Naive thymus-derived CD4-positive, alpha-beta T cell (primary cell): ENCODE results near the gene TBX4. TPM values are rescaled to one million over a fixed set of nuclear protein-coding genes. Genes with fewer than 3 reads are reported as not detected.

Experiments used
- ATAC-seq: fragments of 150-1000 bp; cut with Tn5 transposase; 2 replicates; pipeline ENCODE4 v1.10.0; 2021; ENCODE audit warnings: mild to moderate bottlenecking, moderate library complexity
- CTCF ChIA-PET: fragments of 350-600 bp; sonication (Branson Sonifier 250); formaldehyde crosslinking; loops from one replicate; lab custom pipeline; 2021; ENCODE audit warnings: antibody characterized with exemption; lab: Charles Lee
- POLR2A ChIA-PET: fragments of 350-600 bp; sonication (Branson Sonifier 250); formaldehyde crosslinking; loops from one replicate; lab custom pipeline; 2021; ENCODE audit warnings: antibody characterized with exemption, inconsistent platforms; lab: Charles Lee
- DNase-seq, 9 donors: peaks; one replicate each; pipeline versions ENCODE4 v3.0.0 to v3.0.0-alpha.2; 2020 to 2022; ENCODE audit warnings: mixed read lengths in 1 of 9
- H3K27ac ChIP-seq: one replicate; pipeline ENCODE4 v1.7.0; 2013; ENCODE audit warnings: mild to moderate bottlenecking, low read depth, low read length, moderate library complexity
- H3K27me3 ChIP-seq, 2 donors: one replicate each; pipeline ENCODE4 v1.7.0; 2013; ENCODE audit warnings: low read length in 2 of 2, mild to moderate bottlenecking in 2 of 2, moderate library complexity in 2 of 2; ENCODE audit not compliant: control insufficient read depth in 2 of 2, insufficient read depth in 2 of 2
- H3K36me3 ChIP-seq, 3 experiments: 1 replicate in 2 of 3; 2 replicates in 1 of 3; pipeline ENCODE4 v1.7.0; 2013; ENCODE audit warnings: low read length in 3 of 3, mild to moderate bottlenecking in 3 of 3, moderate library complexity in 1 of 3; ENCODE audit not compliant: insufficient read depth in 3 of 3, control insufficient read depth in 2 of 3
- H3K4me1 ChIP-seq, 2 donors: one replicate each; pipeline ENCODE4 v1.7.0; 2013; ENCODE audit warnings: low read length in 2 of 2, mild to moderate bottlenecking in 2 of 2, moderate library complexity in 1 of 2; ENCODE audit not compliant: control insufficient read depth in 2 of 2, insufficient read depth in 2 of 2
- H3K4me3 ChIP-seq: 2 replicates; pipeline ENCODE4 v1.7.0; 2013; ENCODE audit warnings: mild to moderate bottlenecking, low read length
- H3K9me3 ChIP-seq, 3 experiments: 1 replicate in 2 of 3; 2 replicates in 1 of 3; pipeline ENCODE4 v1.7.0; 2013; ENCODE audit warnings: low read length in 3 of 3; ENCODE audit not compliant: control insufficient read depth in 2 of 3
- H3K27ac Mint-ChIP-seq, 9 donors: one replicate each; pipeline ENCODE4 v1.8.0; 2020 to 2022; ENCODE audit warnings: mixed read lengths in 9 of 9, mild to moderate bottlenecking in 8 of 9, moderate library complexity in 5 of 9, inconsistent platforms in 2 of 9
- H3K27me3 Mint-ChIP-seq, 5 donors: one replicate each; pipeline ENCODE4 v1.8.0; 2021 to 2022; ENCODE audit warnings: mixed read lengths in 5 of 5, mild to moderate bottlenecking in 1 of 5
- H3K36me3 Mint-ChIP-seq, 5 donors: one replicate each; pipeline ENCODE4 v1.8.0; 2020 to 2022; ENCODE audit warnings: mixed read lengths in 5 of 5, mild to moderate bottlenecking in 3 of 5, inconsistent platforms in 1 of 5
- H3K4me1 Mint-ChIP-seq, 7 donors: one replicate each; pipeline ENCODE4 v1.8.0; 2020 to 2022; ENCODE audit warnings: mixed read lengths in 7 of 7, mild to moderate bottlenecking in 3 of 7, inconsistent platforms in 1 of 7
- H3K4me3 Mint-ChIP-seq, 10 donors: one replicate each; pipeline ENCODE4 v1.8.0; 2020 to 2022; ENCODE audit warnings: mild to moderate bottlenecking in 10 of 10, mixed read lengths in 10 of 10, moderate library complexity in 6 of 10, inconsistent platforms in 2 of 10
- H3K9me3 Mint-ChIP-seq, 11 donors: one replicate each; pipeline ENCODE4 v1.8.0; 2020 to 2022; ENCODE audit warnings: mixed read lengths in 11 of 11, mild to moderate bottlenecking in 4 of 11, inconsistent platforms in 1 of 11, moderate library complexity in 1 of 11
- intact Hi-C, 2 donors: fragments of 100-400 bp; cut with micrococcal nuclease; formaldehyde crosslinking; loops; one replicate each; pipeline ENCODE4 v1.15.1; 2023
- polyA plus RNA-seq, 2 donors: library from polyadenylated mRNA; unstranded; fragments of 300-500 nt; fragmentation: Illumina TruSeq; gene quantifications; one replicate each; pipeline ENCODE4 v1.2.3, GENCODE V29; 2021
- total RNA-seq, 6 experiments: library from RNA in 5 of 6; stranded (reverse) in 5 of 6; gene quantifications; 1 replicate in 5 of 6; 2 replicates in 1 of 6; pipeline ENCODE4 v1.2.3 and lab custom pipeline; 2021 to 2026

Gene TBX4
- total and polyA plus RNA-seq, 7 experiments from 2014 or later = not detected

DNA sequence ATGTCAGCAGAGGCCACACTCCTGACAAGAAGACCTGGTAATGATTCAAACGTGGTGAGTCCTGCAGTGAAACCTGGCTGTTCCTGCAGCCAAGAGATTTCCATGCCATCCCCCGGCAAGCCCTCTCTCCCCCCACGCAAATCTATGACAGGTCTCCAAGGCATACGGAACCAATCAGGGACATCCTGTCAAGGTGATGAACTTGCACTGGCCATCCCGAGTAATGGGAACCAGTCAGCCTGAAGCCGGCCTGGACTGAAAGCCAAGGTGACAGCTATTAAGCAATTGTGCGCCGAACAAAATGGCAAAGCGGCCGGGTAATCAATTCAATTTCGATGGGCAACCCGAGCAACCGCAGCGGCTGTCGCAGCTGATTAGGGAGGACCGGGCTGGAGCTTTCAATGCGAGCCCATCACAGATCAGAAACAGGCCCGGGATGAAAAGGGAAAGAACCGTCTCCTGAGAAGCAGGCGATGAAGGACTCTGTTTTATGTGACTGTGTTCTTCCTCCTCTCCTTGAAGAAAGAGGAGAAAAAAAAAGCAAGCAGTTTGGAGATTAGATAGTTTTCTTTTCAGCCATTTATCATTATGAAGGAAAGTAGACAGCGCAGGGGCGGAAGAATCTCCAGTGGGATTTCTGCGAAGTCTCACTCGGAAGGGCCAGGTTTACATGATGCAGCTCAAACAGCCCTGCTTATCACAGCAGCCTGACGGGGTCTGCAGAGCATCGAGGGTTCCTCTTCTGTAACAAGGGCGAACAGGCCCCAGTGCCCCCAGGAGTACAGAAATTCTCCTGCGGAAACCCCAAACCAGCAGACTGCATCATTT lies 35.2 kb downstream of the TBX4 start:
- ChIA-PET CTCF (no interaction called here), POLR2A (interaction anchor here (0.7 kb wide), 1 partner anchor 751 kb away, joined by 3 read pairs; no protein-coding TSS in a partner anchor)
- no peaks in the 10 kb centered on the region for H3K4me1 Mint-ChIP-seq
- no peaks in the 10 kb centered on the region for H3K27me3 ChIP-seq
- H3K36me3 ChIP-seq = no peaks in the 10 kb centered on the region
- H3K9me3 ChIP-seq = no peaks in the 10 kb centered on the region
- H3K27ac ChIP-seq = no peak overlapping the region
- no peak overlapping the region for H3K4me3 Mint-ChIP-seq
- no peak for ATAC-seq
- no peaks in the 10 kb centered on the region for H3K36me3 Mint-ChIP-seq
- no peak overlapping the region for H3K4me3 ChIP-seq
- H3K27me3 Mint-ChIP-seq = peaks cover 0 to 11% (median 3%) of the 10 kb centered on the region in 5 donors
- H3K4me1 ChIP-seq = no peaks in the 10 kb centered on the region
- no peak for DNase-seq
- no peak overlapping the region for H3K27ac Mint-ChIP-seq
- no peaks in the 10 kb centered on the region for H3K9me3 Mint-ChIP-seq
- intact Hi-C loops = no loop called here

DNA sequence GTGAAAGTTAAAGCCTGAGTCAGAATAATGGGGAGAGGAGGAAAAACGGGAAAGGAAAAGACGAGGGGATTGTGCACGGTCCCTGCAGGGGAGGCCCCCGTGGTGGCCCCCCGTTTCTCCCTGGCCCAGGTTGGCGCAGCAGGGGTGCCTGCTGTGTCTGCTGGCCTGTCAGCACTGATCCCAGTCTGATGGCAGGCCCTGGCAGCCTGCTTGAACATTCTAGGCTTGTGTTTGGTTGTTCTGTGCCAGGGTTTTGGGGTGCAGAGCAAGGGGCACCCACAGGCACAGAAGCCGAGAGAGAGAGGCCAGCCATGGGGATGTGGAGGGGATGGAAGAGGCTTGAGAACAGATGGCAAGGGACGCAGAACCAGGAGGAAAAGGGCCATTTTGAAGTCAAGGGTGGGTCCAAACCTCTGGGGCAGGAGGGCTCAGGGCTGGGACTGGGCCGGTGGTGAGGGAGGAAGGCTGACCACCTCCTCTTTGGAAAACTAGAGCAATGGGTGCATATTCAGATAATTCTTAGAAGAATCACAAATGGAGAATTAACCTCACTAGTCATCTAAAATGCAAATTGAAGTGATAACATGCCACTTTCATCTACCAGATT lies 35.9 kb downstream of the TBX4 start:
- no peaks in the 10 kb centered on the region for H3K4me1 ChIP-seq
- no peaks in the 10 kb centered on the region for H3K4me1 Mint-ChIP-seq
- H3K27me3 ChIP-seq = no peaks in the 10 kb centered on the region
- no peak overlapping the region for H3K27ac Mint-ChIP-seq
- POLR2A ChIA-PET = no interaction called here
- H3K9me3 ChIP-seq = no peaks in the 10 kb centered on the region
- CTCF ChIA-PET = no interaction called here
- H3K27ac ChIP-seq = no peak overlapping the region
- DNase-seq (no peak), ATAC-seq (no peak)
- no peak overlapping the region for H3K4me3 ChIP-seq
- H3K27me3 Mint-ChIP-seq = peaks cover 0 to 11% (median 4%) of the 10 kb centered on the region in 5 donors
- H3K36me3 Mint-ChIP-seq = no peaks in the 10 kb centered on the region
- no peak overlapping the region for H3K4me3 Mint-ChIP-seq
- no peaks in the 10 kb centered on the region for H3K9me3 Mint-ChIP-seq
- intact Hi-C loops = no loop called here
- no peaks in the 10 kb centered on the region for H3K36me3 ChIP-seq

DNA sequence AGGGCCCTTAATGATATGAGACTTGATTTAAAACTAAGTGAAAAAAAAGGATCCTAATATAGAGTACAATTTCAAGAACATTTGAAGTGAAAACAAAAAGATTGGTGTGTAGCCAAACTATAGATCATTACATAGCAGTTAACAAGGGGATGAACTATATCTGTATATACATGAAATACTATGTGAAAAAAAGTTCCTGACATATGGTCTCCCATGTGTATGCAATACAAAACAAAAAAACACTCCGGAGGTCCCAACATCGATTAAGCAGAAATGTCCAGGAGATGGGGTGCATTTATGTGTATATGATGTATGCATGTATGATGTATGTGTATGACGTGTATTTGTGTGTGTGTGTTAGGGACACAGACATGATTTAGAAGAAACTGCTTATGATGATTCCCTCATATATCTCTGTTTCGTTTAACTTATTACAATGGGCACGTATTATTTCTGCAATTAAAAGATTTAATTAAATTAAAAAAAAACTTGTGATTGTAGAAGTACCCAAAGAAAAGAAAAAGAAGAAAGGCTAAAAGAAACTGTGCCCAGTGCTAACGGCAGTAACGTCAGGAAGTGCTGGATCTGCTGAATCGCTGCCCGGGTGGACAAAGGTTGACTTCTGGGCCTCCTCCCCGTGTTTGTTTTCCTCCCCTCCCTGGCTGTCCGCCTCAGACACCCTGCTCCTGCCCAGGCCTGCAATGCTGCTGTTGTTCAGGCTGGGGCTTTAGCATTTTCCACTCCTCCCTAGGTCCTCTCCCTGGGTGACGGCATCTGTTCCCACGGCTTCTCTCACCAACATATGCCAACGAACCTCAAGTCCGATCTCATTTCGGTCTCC lies 36.9 kb downstream of the TBX4 start:
- Mint-ChIP-seq H3K27ac (no peak overlapping the region), H3K4me3 (no peak overlapping the region), H3K36me3 (no peaks in the 10 kb centered on the region), H3K9me3 (no peaks in the 10 kb centered on the region), H3K4me1 (no peaks in the 10 kb centered on the region), H3K27me3 (peaks cover 0 to 11% (median 4%) of the 10 kb centered on the region in 5 donors)
- no peak for DNase-seq
- H3K9me3 ChIP-seq = no peaks in the 10 kb centered on the region
- H3K27ac ChIP-seq = no peak overlapping the region
- H3K4me1 ChIP-seq = no peaks in the 10 kb centered on the region
- H3K36me3 ChIP-seq = no peaks in the 10 kb centered on the region
- ATAC-seq = no peak
- no peaks in the 10 kb centered on the region for H3K27me3 ChIP-seq
- CTCF ChIA-PET = no interaction called here
- no peak overlapping the region for H3K4me3 ChIP-seq
- intact Hi-C loops = no loop called here
- POLR2A ChIA-PET = no interaction called here

DNA sequence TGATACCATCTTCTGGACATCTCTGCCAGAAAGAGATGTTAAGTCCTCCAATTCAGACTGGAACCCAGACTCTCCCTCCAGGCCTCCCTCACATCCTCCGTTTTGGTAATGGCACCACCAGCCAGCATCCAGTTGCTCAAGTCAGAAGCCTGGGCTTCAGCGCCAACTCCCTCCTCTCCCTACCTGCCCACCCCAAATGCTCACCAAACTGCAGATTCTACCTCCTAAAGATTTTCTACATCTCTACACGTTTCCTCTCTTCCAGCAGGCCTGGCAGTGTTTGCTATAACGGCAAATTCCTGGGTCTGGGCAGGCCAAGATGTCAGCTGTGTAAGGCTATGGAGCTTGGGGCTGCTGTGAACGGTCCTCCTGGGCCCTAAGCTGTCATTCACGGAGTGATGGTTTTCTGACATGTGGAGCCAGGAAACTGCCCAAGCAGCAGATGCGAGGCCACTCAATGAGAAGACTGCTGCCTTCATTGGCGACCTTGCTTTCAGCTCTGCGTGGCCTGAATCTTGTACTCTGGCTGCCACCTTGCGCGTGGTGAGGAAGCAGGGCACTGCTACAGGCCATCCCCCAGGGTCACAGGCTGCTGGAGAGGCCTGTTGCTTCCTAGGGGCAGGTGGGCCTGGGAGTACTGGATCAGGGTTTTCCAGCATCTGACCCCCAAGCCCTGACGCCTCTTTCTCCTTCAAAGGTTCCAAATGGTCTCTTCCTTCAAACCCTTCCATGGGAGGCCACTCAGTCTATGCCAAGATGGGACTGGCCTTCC lies 37.7 kb downstream of the TBX4 start:
- no peak for DNase-seq
- ChIA-PET CTCF (no interaction called here), POLR2A (no interaction called here)
- Mint-ChIP-seq H3K36me3 (no peaks in the 10 kb centered on the region), H3K27ac (peak overlapping the region in 1 of 9 donors; percentile 5), H3K4me3 (no peak overlapping the region), H3K9me3 (no peaks in the 10 kb centered on the region), H3K27me3 (peaks cover 2 to 11% (median 4%) of the 10 kb centered on the region in 5 donors), H3K4me1 (no peaks in the 10 kb centered on the region)
- intact Hi-C loops = no loop called here
- Histone ChIP-seq H3K4me3 (no peak overlapping the region), H3K27me3 (no peaks in the 10 kb centered on the region), H3K27ac (no peak overlapping the region), H3K4me1 (no peaks in the 10 kb centered on the region), H3K36me3 (no peaks in the 10 kb centered on the region), H3K9me3 (no peaks in the 10 kb centered on the region)
- no peak for ATAC-seq

DNA sequence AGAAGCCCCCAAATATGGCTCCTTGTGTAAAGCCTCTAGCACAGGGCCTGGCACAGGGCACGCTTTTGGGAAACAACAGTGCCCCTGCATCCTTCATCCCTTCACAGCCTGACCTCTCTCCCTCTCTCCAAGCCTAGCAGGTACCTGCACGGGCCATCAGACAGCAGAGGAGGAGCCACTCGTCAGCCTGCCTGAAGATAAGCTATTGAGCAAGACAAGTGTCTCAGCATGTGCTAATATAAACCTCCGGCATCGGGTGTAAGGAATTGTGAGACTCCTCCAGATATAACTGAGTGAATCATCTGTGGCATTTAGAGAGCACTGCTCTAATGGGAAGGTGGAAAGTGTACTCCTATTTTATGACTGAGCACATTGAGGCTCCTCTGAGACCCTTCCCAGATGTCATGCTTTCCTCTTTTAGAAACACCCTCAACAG lies 38.3 kb downstream of the TBX4 start:
- no peak for ATAC-seq
- H3K36me3 ChIP-seq = no peaks in the 10 kb centered on the region
- no peaks in the 10 kb centered on the region for H3K36me3 Mint-ChIP-seq
- no peak overlapping the region for H3K4me3 ChIP-seq
- POLR2A ChIA-PET = no interaction called here
- CTCF ChIA-PET = no interaction called here
- no peaks in the 10 kb centered on the region for H3K4me1 Mint-ChIP-seq
- intact Hi-C loops = no loop called here
- H3K27me3 Mint-ChIP-seq = peaks cover 2 to 5% (median 4%) of the 10 kb centered on the region in 5 donors
- no peaks in the 10 kb centered on the region for H3K9me3 ChIP-seq
- H3K4me1 ChIP-seq = no peaks in the 10 kb centered on the region
- H3K27me3 ChIP-seq = no peaks in the 10 kb centered on the region
- no peak overlapping the region for H3K27ac ChIP-seq
- DNase-seq = no peak
- no peaks in the 10 kb centered on the region for H3K9me3 Mint-ChIP-seq
- no peak overlapping the region for H3K4me3 Mint-ChIP-seq
- H3K27ac Mint-ChIP-seq = no peak overlapping the region

DNA sequence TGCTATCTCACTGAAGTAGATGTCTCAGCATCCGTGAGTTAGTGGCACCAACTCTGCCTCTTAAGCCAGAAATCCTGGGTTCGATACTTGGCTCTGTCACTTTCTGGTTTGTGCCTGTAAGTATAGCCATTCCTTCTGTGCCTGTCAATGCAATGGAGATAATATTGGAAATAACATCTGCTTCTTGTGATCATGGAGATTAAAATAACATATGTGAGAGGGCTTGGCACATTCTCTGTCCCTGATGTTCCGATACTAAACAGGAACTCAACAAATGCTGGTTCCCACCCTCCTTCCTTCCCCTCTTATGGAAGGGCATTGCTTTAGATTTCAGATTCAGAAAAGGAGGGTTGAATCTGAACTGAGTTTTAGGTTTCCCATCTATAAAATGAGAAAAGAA lies 39.8 kb downstream of the TBX4 start:
- H3K4me1 ChIP-seq = no peaks in the 10 kb centered on the region

More for the DNA sequence above, 39.8 kb downstream of the TBX4 start:
- H3K9me3 ChIP-seq = no peaks in the 10 kb centered on the region
- ChIA-PET CTCF (no interaction called here), POLR2A (no interaction called here)
- DNase-seq = no peak
- ATAC-seq = no peak
- H3K36me3 ChIP-seq = no peaks in the 10 kb centered on the region
- intact Hi-C loops = no loop called here
- Mint-ChIP-seq H3K4me1 (peaks cover 0 to 3% (median 0%) of the 10 kb centered on the region in 7 donors), H3K27me3 (peaks cover 2 to 12% (median 8%) of the 10 kb centered on the region in 5 donors), H3K4me3 (no peak overlapping the region), H3K9me3 (no peaks in the 10 kb centered on the region), H3K27ac (no peak overlapping the region), H3K36me3 (no peaks in the 10 kb centered on the region)
- no peaks in the 10 kb centered on the region for H3K27me3 ChIP-seq
- no peak overlapping the region for H3K27ac ChIP-seq
- no peak overlapping the region for H3K4me3 ChIP-seq
